Endothelial cell of umbilical vein (primary cell): ENCODE results near the gene OR6B3. TPM values are rescaled to one million over a fixed set of nuclear protein-coding genes. Genes with fewer than 3 reads are reported as not detected.

Source experiments
- BruUV-seq: library from RNA; stranded (reverse); fragments of 400-500 nt; replicated peaks from 2 replicates; lab custom pipeline; 2021; lab: Mats Ljungman, UMichigan
- CTCF ChIA-PET: fragments of 300-600, 350-600 bp; sonication (Branson Sonifier 250); formaldehyde crosslinking; loops from one replicate; lab custom pipeline; 2021; ENCODE audit warnings: antibody characterized with exemption, inconsistent platforms; lab: Charles Lee
- POLR2A ChIA-PET: fragments of 300-600, 350-600 bp; sonication (Branson Sonifier 250); formaldehyde crosslinking; loops from one replicate; lab custom pipeline; 2021; ENCODE audit warnings: antibody characterized with exemption, inconsistent platforms; lab: Charles Lee
- DNase-seq: peaks from one replicate; pipeline ENCODE4 v3.0.0-alpha.2; 2011; ENCODE audit warnings: low read depth, low spot score
- FAIRE-seq: peaks from 2 replicates; lab custom pipeline; 2011; peaks lifted over from hg19 to GRCh38; lab: Jason Lieb, UNC
- H2AFZ ChIP-seq: 2 replicates; pipeline ENCODE4 v1.6.0; 2012; ENCODE audit warnings: low read depth, low read length, control low read depth, inconsistent platforms
- H3K27ac ChIP-seq: 2 replicates; pipeline ENCODE4 v1.5.1; 2011; ENCODE audit warnings: low read depth, mild to moderate bottlenecking, control low read depth, low read length, moderate library complexity; ENCODE audit not compliant: insufficient read depth
- H3K27me3 ChIP-seq, 2 experiments: 2 replicates each; pipeline versions ENCODE4 v1.6.0 to v1.6.1; 2011; ENCODE audit warnings: low read length in 2 of 2, mixed read lengths in 1 of 2; ENCODE audit not compliant: control insufficient read depth in 2 of 2, insufficient read depth in 2 of 2
- H3K36me3 ChIP-seq, 2 experiments: 2 replicates in 1 of 2; 3 replicates in 1 of 2; pipeline ENCODE4 v1.5.1; 2011; ENCODE audit warnings: low read length in 2 of 2, mild to moderate bottlenecking in 1 of 2, moderate library complexity in 1 of 2; ENCODE audit not compliant: control insufficient read depth in 2 of 2, insufficient read depth in 2 of 2; ENCODE audit errors: extremely low read depth in 1 of 2
- H3K4me1 ChIP-seq: 3 replicates; pipeline ENCODE4 v1.5.1; 2011; ENCODE audit warnings: mild to moderate bottlenecking, low read length; ENCODE audit not compliant: control insufficient read depth, insufficient read depth; ENCODE audit errors: extremely low read depth
- H3K4me2 ChIP-seq: 2 replicates; pipeline ENCODE4 v1.6.1; 2011; ENCODE audit warnings: low read length, control low read depth, mixed read lengths; ENCODE audit not compliant: insufficient read depth
- H3K4me3 ChIP-seq, 3 experiments: fragments of 200-600 bp in 1 of 3; sonication (generic), shearing (Covaris generic) in 1 of 3; replicated peaks in 1 of 3; 2 replicates each; pipeline ENCODE4 v1.5.1; 2011 to 2016; ENCODE audit warnings: control low read depth in 3 of 3, low read length in 3 of 3, mild to moderate bottlenecking in 2 of 3, inconsistent platforms in 1 of 3, low read depth in 1 of 3, moderate library complexity in 1 of 3; ENCODE audit not compliant: insufficient read depth in 1 of 3
- H3K79me2 ChIP-seq: 2 replicates; pipeline ENCODE4 v1.6.0; 2012; ENCODE audit warnings: low read length, inconsistent platforms; ENCODE audit not compliant: control insufficient read depth, insufficient read depth
- H3K9ac ChIP-seq: replicated peaks from 2 replicates; pipeline ENCODE3; 2011; ENCODE audit warnings: low read length, control low read depth; ENCODE audit not compliant: insufficient read depth; ENCODE audit errors: extremely low read depth
- H3K9me1 ChIP-seq: replicated peaks from 3 replicates; pipeline ENCODE4 v1.6.0; 2011; ENCODE audit warnings: mild to moderate bottlenecking, low read length; ENCODE audit not compliant: control insufficient read depth, insufficient read depth; ENCODE audit errors: extremely low read depth
- H3K9me3 ChIP-seq: replicated peaks from 2 replicates; pipeline ENCODE4 v1.5.1; 2012; ENCODE audit warnings: low read length, inconsistent platforms; ENCODE audit not compliant: control insufficient read depth, insufficient read depth
- H4K20me1 ChIP-seq: replicated peaks from 2 replicates; pipeline ENCODE3; 2011; ENCODE audit warnings: mild to moderate bottlenecking, low read length; ENCODE audit not compliant: control insufficient read depth, insufficient read depth; ENCODE audit errors: extremely low read depth
- CTCF ChIP-seq, 2 donors: IDR thresholded peaks; 1 replicate in 1 of 2; 2 replicates in 1 of 2; pipeline ENCODE4 v1.5.1; 2011; ENCODE audit warnings: low read length in 2 of 2, mild to moderate bottlenecking in 2 of 2, moderate library complexity in 2 of 2, control low read depth in 1 of 2, inconsistent platforms in 1 of 2, low read depth in 1 of 2; ENCODE audit not compliant: insufficient read depth in 1 of 2; ENCODE audit errors: extremely low read depth in 1 of 2
- EZH2 ChIP-seq: IDR thresholded peaks from 2 replicates; pipeline ENCODE4 v1.6.1; 2012; ENCODE audit warnings: borderline replicate concordance, low read depth, mild to moderate bottlenecking, moderate library complexity, low read length, inconsistent platforms; ENCODE audit not compliant: severe bottlenecking
- FOS ChIP-seq: IDR thresholded peaks from 2 replicates; pipeline ENCODE4 v1.6.1; 2011; ENCODE audit warnings: mild to moderate bottlenecking, low read length, moderate library complexity, borderline replicate concordance; ENCODE audit not compliant: insufficient read depth
- GATA2 ChIP-seq: IDR thresholded peaks from 2 replicates; pipeline ENCODE4 v1.7.0; 2011; ENCODE audit warnings: low read depth, mild to moderate bottlenecking, moderate library complexity, mixed read lengths, low read length; ENCODE audit not compliant: insufficient read length, insufficient read depth
- JUN ChIP-seq: IDR thresholded peaks from 2 replicates; pipeline ENCODE4 v1.6.1; 2011; ENCODE audit warnings: borderline replicate concordance, low read depth; ENCODE audit not compliant: insufficient read length, insufficient read depth
- MAX ChIP-seq: IDR thresholded peaks from 2 replicates; pipeline ENCODE4 v1.6.1; 2011; ENCODE audit not compliant: insufficient read depth, insufficient read length
- MYC ChIP-seq: IDR thresholded peaks from one replicate; pipeline ENCODE4 v1.6.1; 2011; ENCODE audit warnings: mild to moderate bottlenecking, low read depth, low read length
- POLR2A ChIP-seq: IDR thresholded peaks from 2 replicates; pipeline ENCODE4 v1.6.1; 2012; ENCODE audit warnings: low read depth, mild to moderate bottlenecking, control low read depth, low read length
- POLR2AphosphoS5 ChIP-seq: IDR thresholded peaks from 2 replicates; pipeline ENCODE4 v1.6.1; 2012; ENCODE audit warnings: low read depth, mild to moderate bottlenecking, control low read depth, low read length, moderate library complexity; ENCODE audit not compliant: insufficient read depth
- dilution Hi-C: fragments of 300-500 bp; cut with MboI; formaldehyde crosslinking; loops from one replicate; pipeline ENCODE4 v1.15.0; 2019; ENCODE audit warnings: low sequenced_read_pairs; ENCODE audit not compliant: extremely low pct_ligation_motif_present
- intact Hi-C: fragments of 100-400 bp; cut with micrococcal nuclease; formaldehyde crosslinking; loops from one replicate; pipeline ENCODE4 v1.10.0; 2022
- polyA plus RNA-seq, 4 experiments: library from polyadenylated mRNA; depleted of rRNA in 3 of 4; stranded (reverse) in 3 of 4; unstranded in 1 of 4; fragments of >200 nt; gene quantifications; 2 replicates each; pipeline versions ENCODE4 v1.2.1 to v1.2.3, GENCODE V29; 2011 to 2012; ENCODE audit warnings: missing spikeins in 1 of 4
- total RNA-seq: library from RNA; stranded (reverse); gene quantifications from 2 replicates; pipeline ENCODE4 v1.2.3, GENCODE V29; 2021

OR6B3 gene
- total and polyA plus RNA-seq, 2 donors (not counting 3 experiments of a cell fraction or from before 2014, with no cell fraction given) = not detected

- no peak overlapping the region for H2AFZ ChIP-seq
- no peaks in the 10 kb centered on the region for H4K20me1 ChIP-seq
- H3K9me1 ChIP-seq = no peaks in the 10 kb centered on the region
- no peak for TF ChIP-seq MAX
- no peak for TF ChIP-seq POLR2A
- no peak for TF ChIP-seq JUN
- TF ChIP-seq FOS = no peak
- no peak for TF ChIP-seq EZH2
- no peak for TF ChIP-seq CTCF (IDR thresholded peaks at IDR 0.05; ENCODE audit: extremely low read depth in 1 of 2, insufficient read depth in 1 of 2, low read depth in 1 of 2, low read length in 2 of 2)
- no peak for TF ChIP-seq POLR2AphosphoS5
- no peak for TF ChIP-seq MYC
- TF ChIP-seq GATA2 = no peak
- H3K79me2 ChIP-seq = no peaks in the 10 kb centered on the region
- H3K4me3 ChIP-seq = no peak overlapping the region
- no peaks in the 10 kb centered on the region for H3K9me3 ChIP-seq
- BruUV-seq = no TSS peak
- FAIRE-seq (no peak), DNase-seq (no peak)
- H3K27ac ChIP-seq = no peak overlapping the region
- H3K36me3 ChIP-seq = no peaks in the 10 kb centered on the region
- H3K27me3 ChIP-seq = peaks cover 0 to 2% of the 10 kb centered on the region in 2 experiments
- no peak overlapping the region for H3K9ac ChIP-seq
- CTCF ChIA-PET = interaction anchor here (2.0 kb wide), 1 partner anchor 22 kb away, joined by 4 read pairs; no protein-coding TSS in a partner anchor
- POLR2A ChIA-PET = no interaction called here
- dilution Hi-C loops = no loop called here
- intact Hi-C loops = no loop called here
- H3K4me2 ChIP-seq = no peak overlapping the region
- H3K4me1 ChIP-seq = no peaks in the 10 kb centered on the region
Measured at GRCh38 chr2:240043279-240043989, 9.9 kb downstream of the OR6B3 start.
